NCI-H526 (cell line): ENCODE data around the gene TRNP1.

Source experiments
- DNase-seq, 2 experiments: peaks; one replicate each; lab custom pipeline; 2025; lab: John Stamatoyannopoulos, UW

TRNP1 gene

GRCh38 chr1:27027575-27028250, 34.2 kb downstream of the TRNP1 start:
- DNase-seq, result no peak

GRCh38 chr1:27029517-27029916, 36.0 kb downstream of the TRNP1 start:
- DNase-seq, result no peak

GRCh38 chr1:27031235-27032118, 38.0 kb downstream of the TRNP1 start:
- DNase-seq, result peak in 1 of 2 experiments; percentile 41

GRCh38 chr1:27032119-27032461, 38.6 kb downstream of the TRNP1 start:
- DNase-seq, result no peak

GRCh38 chr1:27033043-27033746, 39.7 kb downstream of the TRNP1 start:
- no peak for DNase-seq

- no peak for DNase-seq
Observed at GRCh38 chr1:27035344-27035743, 41.9 kb downstream of the TRNP1 start.

GRCh38 chr1:27036718-27037117, 43.2 kb downstream of the TRNP1 start:
- DNase-seq, result no peak

- peak in 1 of 2 experiments; percentile 24 for DNase-seq
Observed at GRCh38 chr1:27037518-27037917, 44.0 kb downstream of the TRNP1 start.

- DNase-seq, result no peak
Observed at GRCh38 chr1:27038020-27038419, 44.5 kb downstream of the TRNP1 start.

- no peak for DNase-seq
Observed at GRCh38 chr1:27042670-27043069, 49.2 kb downstream of the TRNP1 start.

- peak; percentile 50 to 83 for DNase-seq
Observed at GRCh38 chr1:27044613-27045151, 51.2 kb downstream of the TRNP1 start.

GRCh38 chr1:27045973-27046558, 52.6 kb downstream of the TRNP1 start:
- DNase-seq, result peak; percentile 9 to 69

- no peak for DNase-seq
Observed at GRCh38 chr1:27047914-27048313, 54.4 kb downstream of the TRNP1 start.

- no peak for DNase-seq
Observed at GRCh38 chr1:27049100-27049499, 55.6 kb downstream of the TRNP1 start.

GRCh38 chr1:27049607-27050006, 56.1 kb downstream of the TRNP1 start:
- peak; percentile 70 to 73 for DNase-seq
